Neural progenitor cell (in vitro differentiated cells): ENCODE results near the gene PCDH1. TPM values are rescaled to one million over a fixed set of nuclear protein-coding genes. Genes with fewer than 3 reads are reported as not detected.

Experiments
- DNase-seq: peaks from one replicate; pipeline ENCODE4 v3.0.0-alpha.2; 2016; ENCODE audit warnings: low spot score
- H2AFZ ChIP-seq: fragments of 200-600 bp; sonication (generic); replicated peaks from 2 replicates; pipeline ENCODE4 v1.6.1; 2016; ENCODE audit warnings: antibody characterized with exemption
- H3F3A ChIP-seq: fragments of 200-600 bp; sonication (generic); 2 replicates; pipeline ENCODE4 v1.6.1; 2016; ENCODE audit warnings: antibody characterized with exemption, low read depth
- H3K27ac ChIP-seq: fragments of 200-600 bp; sonication (generic); 2 replicates; pipeline ENCODE4 v1.5.1; 2016; ENCODE audit warnings: mild to moderate bottlenecking
- H3K27me3 ChIP-seq: fragments of 200-600 bp; sonication (generic); 2 replicates; pipeline ENCODE4 v1.6.1; 2016; ENCODE audit warnings: mild to moderate bottlenecking, moderate library complexity
- H3K36me3 ChIP-seq: fragments of 200-600 bp; sonication (generic); 2 replicates; pipeline ENCODE4 v1.5.1; 2016
- H3K4me1 ChIP-seq: fragments of 200-600 bp; sonication (generic); 2 replicates; pipeline ENCODE4 v1.6.1; 2016; ENCODE audit warnings: mixed run types
- H3K4me2 ChIP-seq: fragments of 200-600 bp; sonication (generic); 2 replicates; pipeline ENCODE4 v1.6.1; 2016
- H3K4me3 ChIP-seq: fragments of 200-600 bp; sonication (generic); 2 replicates; pipeline ENCODE4 v1.5.1; 2016
- H3K79me2 ChIP-seq: fragments of 200-600 bp; sonication (generic); 2 replicates; pipeline ENCODE4 v1.6.1; 2016; ENCODE audit warnings: low read depth
- H3K9ac ChIP-seq: fragments of 200-600 bp; sonication (generic); 2 replicates; pipeline ENCODE4 v1.6.1; 2016
- H3K9me3 ChIP-seq: fragments of 200-600 bp; sonication (generic); 2 replicates; pipeline ENCODE4 v1.5.1; 2016; ENCODE audit warnings: low read depth
- H4K20me1 ChIP-seq: fragments of 200-600 bp; sonication (generic); 2 replicates; pipeline ENCODE4 v1.6.1; 2016; ENCODE audit warnings: low read depth
- H3K27ac Mint-ChIP-seq: 3 replicates; pipeline ENCODE4 v1.8.0; 2021; ENCODE audit warnings: mixed read lengths
- H3K27me3 Mint-ChIP-seq: 2 replicates; pipeline ENCODE4 v1.8.0; 2022; ENCODE audit warnings: low read depth, mild to moderate bottlenecking, inconsistent platforms, moderate library complexity, mixed read lengths; ENCODE audit not compliant: insufficient read depth
- H3K36me3 Mint-ChIP-seq: 3 replicates; pipeline ENCODE4 v1.8.0; 2021; ENCODE audit warnings: mixed read lengths
- H3K4me1 Mint-ChIP-seq: 3 replicates; pipeline ENCODE4 v1.8.0; 2021; ENCODE audit warnings: mixed read lengths
- H3K4me3 Mint-ChIP-seq: 3 replicates; pipeline ENCODE4 v1.8.0; 2021; ENCODE audit warnings: mild to moderate bottlenecking, moderate library complexity, mixed read lengths
- H3K9me3 Mint-ChIP-seq: 3 replicates; pipeline ENCODE4 v1.8.0; 2020; ENCODE audit warnings: mixed read lengths
- EZH2 ChIP-seq: fragments of 200-600 bp; sonication (generic); IDR thresholded peaks from 2 replicates; pipeline ENCODE4 v1.6.1; 2017; ENCODE audit warnings: antibody characterized with exemption, mild to moderate bottlenecking, moderate library complexity
- EZH2phosphoT487 ChIP-seq: fragments of 200-600 bp; sonication (generic); IDR thresholded peaks from 2 replicates; pipeline ENCODE4 v1.6.1; 2017; ENCODE audit warnings: antibody characterized with exemption
- total RNA-seq: library from RNA; depleted of rRNA; stranded (reverse); fragments of >200 nt; gene quantifications from 2 replicates; pipeline ENCODE4 v1.2.3, GENCODE V29; 2015; ENCODE audit warnings: low replicate concordance
- TF ChIP-seq, protein P1 (sequence below): fragments of 200-600 bp; sonication (generic); IDR thresholded peaks from 2 replicates; pipeline ENCODE4 v1.5.1; 2017; ENCODE audit warnings: antibody characterized with exemption, mild to moderate bottlenecking

The PCDH1 gene
- total RNA-seq, 1 donor from 2014 or later, result 24.8 TPM

DNA sequence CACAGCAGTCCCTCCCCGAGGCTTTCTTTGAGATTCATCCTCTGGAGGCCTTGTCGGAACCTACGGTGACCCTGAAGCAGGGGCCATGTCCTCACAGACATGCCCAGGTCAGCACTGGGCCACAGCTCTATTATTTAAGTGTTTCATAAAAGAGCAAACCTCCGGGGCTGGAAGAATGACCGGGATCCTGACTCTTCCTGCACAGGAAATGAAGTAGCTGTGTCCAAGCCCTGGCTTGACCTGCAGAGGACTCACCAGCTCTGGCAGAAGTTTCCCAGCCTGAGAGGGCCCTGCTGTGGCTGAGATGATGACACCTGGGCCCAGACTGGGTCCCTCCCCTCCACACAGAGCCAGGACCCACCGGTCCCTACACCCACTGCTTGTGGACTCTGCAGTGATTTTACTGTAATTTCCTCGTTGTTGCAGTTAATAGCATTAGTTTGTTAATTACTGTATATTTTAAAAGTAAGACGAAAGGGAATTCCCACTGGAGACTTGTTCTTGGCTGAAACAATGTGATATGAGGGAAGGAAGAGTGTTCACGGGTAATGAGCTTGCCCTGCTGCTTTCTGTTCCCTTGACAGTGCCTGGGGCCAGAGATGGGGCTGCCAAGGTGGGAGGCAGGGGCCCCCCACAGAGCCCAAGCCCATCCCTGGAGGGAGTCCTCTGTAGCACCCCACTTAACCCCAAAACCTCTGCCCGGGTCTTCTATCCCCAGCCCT is 72.2 kb downstream of the PCDH1 start:
- Mint-ChIP-seq H3K4me1 (peaks cover 68% of the 10 kb centered on the region), H3K27ac (no peak overlapping the region), H3K27me3 (peaks cover 16% of the 10 kb centered on the region), H3K4me3 (no peak overlapping the region), H3K36me3 (no peaks in the 10 kb centered on the region), H3K9me3 (no peaks in the 10 kb centered on the region)
- Histone ChIP-seq H3K36me3 (no peaks in the 10 kb centered on the region), H2AFZ (no peak overlapping the region), H3K4me2 (no peak overlapping the region), H3F3A (peaks cover 47% of the 10 kb centered on the region), H3K9ac (no peak overlapping the region), H4K20me1 (no peaks in the 10 kb centered on the region), H3K27ac (no peak overlapping the region), H3K27me3 (no peaks in the 10 kb centered on the region), H3K79me2 (no peaks in the 10 kb centered on the region), H3K4me3 (no peak overlapping the region), H3K9me3 (no peaks in the 10 kb centered on the region), H3K4me1 (peaks cover 50% of the 10 kb centered on the region)
- TF ChIP-seq EZH2 (no peak), EZH2phosphoT487 (no peak)
- TF ChIP-seq, protein P1, sequence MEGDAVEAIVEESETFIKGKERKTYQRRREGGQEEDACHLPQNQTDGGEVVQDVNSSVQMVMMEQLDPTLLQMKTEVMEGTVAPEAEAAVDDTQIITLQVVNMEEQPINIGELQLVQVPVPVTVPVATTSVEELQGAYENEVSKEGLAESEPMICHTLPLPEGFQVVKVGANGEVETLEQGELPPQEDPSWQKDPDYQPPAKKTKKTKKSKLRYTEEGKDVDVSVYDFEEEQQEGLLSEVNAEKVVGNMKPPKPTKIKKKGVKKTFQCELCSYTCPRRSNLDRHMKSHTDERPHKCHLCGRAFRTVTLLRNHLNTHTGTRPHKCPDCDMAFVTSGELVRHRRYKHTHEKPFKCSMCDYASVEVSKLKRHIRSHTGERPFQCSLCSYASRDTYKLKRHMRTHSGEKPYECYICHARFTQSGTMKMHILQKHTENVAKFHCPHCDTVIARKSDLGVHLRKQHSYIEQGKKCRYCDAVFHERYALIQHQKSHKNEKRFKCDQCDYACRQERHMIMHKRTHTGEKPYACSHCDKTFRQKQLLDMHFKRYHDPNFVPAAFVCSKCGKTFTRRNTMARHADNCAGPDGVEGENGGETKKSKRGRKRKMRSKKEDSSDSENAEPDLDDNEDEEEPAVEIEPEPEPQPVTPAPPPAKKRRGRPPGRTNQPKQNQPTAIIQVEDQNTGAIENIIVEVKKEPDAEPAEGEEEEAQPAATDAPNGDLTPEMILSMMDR, result no peak
- DNase-seq, result no peak

- Mint-ChIP-seq H3K4me3 (no peak overlapping the region), H3K4me1 (peaks cover 59% of the 10 kb centered on the region), H3K9me3 (no peaks in the 10 kb centered on the region), H3K27me3 (peaks cover 5% of the 10 kb centered on the region), H3K36me3 (no peaks in the 10 kb centered on the region), H3K27ac (peak overlapping the region; percentile 92)
- Histone ChIP-seq H2AFZ (no peak overlapping the region), H3K4me3 (no peak overlapping the region), H3K9me3 (no peaks in the 10 kb centered on the region), H4K20me1 (no peaks in the 10 kb centered on the region), H3K27me3 (no peaks in the 10 kb centered on the region), H3K9ac (no peak overlapping the region), H3K79me2 (no peaks in the 10 kb centered on the region), H3K4me1 (peaks cover 42% of the 10 kb centered on the region), H3K36me3 (no peaks in the 10 kb centered on the region), H3K4me2 (peak overlapping the region; percentile 32), H3F3A (peaks cover 31% of the 10 kb centered on the region), H3K27ac (no peak overlapping the region)
- DNase-seq, result peak; percentile 15
- TF ChIP-seq, protein P1, result no peak
- TF ChIP-seq EZH2, result no peak
- no peak for TF ChIP-seq EZH2phosphoT487
These were observed 73.7 kb downstream of the PCDH1 start for GRCh38 chr5:141804475-141804874.

Other genes starting within 250 kb of the PCDH1 start
- 57.3 and 83.2 TPM in 2 replicates for gene HDAC3, start 241.6 kb downstream of the PCDH1 start, total RNA-seq
- gene RELL2, start 241.4 kb downstream of the PCDH1 start, total RNA-seq, result 0.30 and 3.9 TPM in 2 replicates
- gene FCHSD1, start 227.0 kb downstream of the PCDH1 start, total RNA-seq, result 8.7 and 17.6 TPM in 2 replicates
- 7.6 and 17.0 TPM in 2 replicates for gene ARAP3, start 196.2 kb downstream of the PCDH1 start, total RNA-seq
- gene DELE1, start 45.5 kb upstream of the PCDH1 start, total RNA-seq, result 47.7 and 86.5 TPM in 2 replicates
- not detected in 2 replicates for gene PCDH12, start 79.8 kb upstream of the PCDH1 start, total RNA-seq
- 21.0 and 41.2 TPM in 2 replicates for gene RNF14, start 90.7 kb upstream of the PCDH1 start, total RNA-seq
- gene GNPDA1, start 134.6 kb upstream of the PCDH1 start, total RNA-seq, result 89.8 and 115 TPM in 2 replicates
- 32.5 and 39.4 TPM in 2 replicates for gene NDFIP1, start 230.4 kb upstream of the PCDH1 start, total RNA-seq